GM18508 (cell line): ENCODE measurements around the gene LYVE1.
"Not testable (repeated sequence)": the region's sequence is repeated elsewhere in the genome, so short reads cannot be mapped to it uniquely, and the experiment has no call there.

Source experiments
- ATAC-seq: cut with Tn5 transposase; IDR thresholded peaks from one replicate; pipeline ENCODE4 v1.9.1; 2021; ENCODE audit warnings: moderate number of reproducible peaks; ENCODE audit not compliant: insufficient read depth, unreplicated experiment

LYVE1 gene, protein sequence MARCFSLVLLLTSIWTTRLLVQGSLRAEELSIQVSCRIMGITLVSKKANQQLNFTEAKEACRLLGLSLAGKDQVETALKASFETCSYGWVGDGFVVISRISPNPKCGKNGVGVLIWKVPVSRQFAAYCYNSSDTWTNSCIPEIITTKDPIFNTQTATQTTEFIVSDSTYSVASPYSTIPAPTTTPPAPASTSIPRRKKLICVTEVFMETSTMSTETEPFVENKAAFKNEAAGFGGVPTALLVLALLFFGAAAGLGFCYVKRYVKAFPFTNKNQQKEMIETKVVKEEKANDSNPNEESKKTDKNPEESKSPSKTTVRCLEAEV

DNA sequence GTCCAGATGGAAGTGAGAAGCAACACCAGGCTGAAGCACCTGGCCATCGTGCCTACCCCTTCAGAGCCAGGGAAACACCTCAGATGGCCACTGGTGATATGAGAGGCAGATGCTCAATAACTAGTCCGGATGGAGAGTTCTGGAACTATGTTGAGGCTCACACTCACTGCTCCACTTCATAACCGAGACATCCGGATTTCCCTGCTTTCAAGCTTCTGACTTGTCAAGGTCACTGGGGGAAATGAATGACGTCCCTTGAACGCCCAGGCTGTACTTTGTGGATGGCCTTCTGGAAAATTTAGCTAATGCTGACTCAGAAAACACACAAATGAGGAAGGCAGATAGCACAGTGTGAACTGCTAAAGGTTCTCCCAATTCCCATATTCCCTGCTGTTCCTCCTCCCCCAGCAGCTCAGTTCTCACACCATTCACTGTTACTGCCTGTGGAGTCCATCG lies at the start of gene LYVE1:
TSS of gene LYVE1 (minus strand) at position 180 of the 456 bp plus-strand sequence. CDS start at position 47, 133 bp downstream.
- ATAC-seq: no peak

DNA sequence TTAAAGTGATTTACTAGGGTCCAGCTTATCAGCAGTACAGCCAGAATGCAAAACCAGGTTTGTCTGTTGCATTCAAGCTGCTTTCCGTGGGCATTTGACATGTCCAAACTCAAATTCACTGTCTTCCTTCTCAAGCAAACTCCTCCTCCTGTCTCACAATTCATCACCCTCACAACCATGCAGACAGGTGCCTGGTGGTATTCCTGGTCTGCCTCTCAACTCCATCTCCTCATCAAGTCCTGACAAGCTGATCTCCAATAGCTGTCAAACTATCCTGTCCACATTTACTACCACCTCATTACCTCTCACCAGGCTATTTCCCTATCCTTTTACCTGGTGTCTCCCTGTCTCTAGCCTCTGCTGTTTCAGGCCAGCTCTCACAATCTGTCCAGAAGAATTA lies 49.1 kb upstream of the LYVE1 start:
- ATAC-seq: no peak

DNA sequence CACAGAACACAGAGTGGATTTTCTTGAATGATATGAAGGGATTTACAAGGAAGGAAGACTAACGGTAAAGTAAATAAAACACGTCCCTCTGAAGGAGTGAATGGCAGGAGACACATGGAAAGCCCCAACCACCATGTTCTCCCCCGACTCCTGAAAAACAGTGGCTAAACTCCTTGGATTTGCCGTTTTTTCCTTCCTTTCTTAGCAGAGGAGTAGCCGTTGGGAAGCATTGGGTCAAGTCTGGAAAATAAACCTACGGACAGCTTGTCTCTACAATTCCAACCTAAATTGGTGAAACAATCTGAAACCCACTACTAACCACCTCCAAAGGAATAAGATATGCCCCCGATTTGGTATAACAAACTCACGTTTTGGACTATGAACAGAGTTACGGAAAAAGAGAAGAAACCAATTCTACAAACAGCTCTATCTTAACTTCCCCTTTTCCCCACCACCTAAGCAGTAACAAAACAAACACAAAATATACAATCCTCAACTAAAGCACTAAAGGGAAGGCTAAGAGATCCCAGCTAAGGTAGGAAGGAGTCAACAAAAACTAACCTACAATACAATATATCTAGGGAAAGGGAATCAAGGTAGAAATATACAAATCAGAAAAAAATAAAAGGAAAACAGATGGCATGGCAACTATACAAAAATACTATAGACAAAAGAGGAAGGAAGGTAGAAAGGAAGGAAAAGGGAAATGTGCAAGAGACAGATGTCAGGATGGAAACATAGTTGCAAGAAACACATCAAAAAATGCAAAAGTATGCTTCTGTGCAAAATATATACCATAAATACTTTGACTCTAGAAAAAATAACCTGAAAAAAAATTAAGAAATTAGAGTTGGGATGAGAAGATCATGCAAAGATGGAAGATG lies 43.8 kb upstream of the LYVE1 start:
- no peak for ATAC-seq

DNA sequence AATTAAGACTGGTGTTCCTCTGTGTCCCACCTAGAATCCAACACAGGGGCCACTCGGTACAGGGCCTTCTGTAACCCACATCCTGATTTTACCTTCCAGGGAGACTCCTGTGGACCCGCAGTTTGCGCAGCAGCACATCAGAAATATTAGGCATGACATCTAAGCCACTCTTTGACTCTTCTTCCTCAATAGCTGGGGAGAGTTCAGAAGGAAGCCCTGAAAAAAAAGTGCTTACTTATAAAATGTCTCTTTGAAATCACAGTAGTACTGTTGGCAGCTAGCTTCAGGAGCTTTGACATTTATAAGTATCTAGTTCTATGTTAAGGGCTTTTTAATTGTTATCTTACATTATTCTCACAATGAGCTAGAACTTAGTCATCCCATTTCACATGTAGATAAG lies 41.2 kb upstream of the LYVE1 start:
- ATAC-seq: no peak

DNA sequence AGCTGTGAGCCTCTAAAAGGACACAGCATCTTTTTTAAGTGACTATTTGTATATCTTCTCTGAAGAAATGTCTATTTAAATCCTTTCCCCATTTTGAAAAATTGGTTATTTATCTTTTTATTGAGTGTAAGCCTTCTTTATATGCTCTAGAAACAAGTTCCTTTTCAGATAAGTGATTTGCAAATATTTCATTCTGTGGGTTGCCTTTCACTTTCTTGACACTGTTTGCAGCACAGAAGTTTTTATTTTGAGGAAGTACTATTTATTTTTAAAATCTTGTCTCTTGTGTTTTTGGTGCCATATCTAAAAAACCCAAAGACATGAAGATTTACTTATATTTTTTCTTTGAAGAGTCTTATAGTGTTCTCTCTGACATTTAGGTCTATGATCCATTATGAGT lies 40.1 kb upstream of the LYVE1 start:
- no peak for ATAC-seq

DNA sequence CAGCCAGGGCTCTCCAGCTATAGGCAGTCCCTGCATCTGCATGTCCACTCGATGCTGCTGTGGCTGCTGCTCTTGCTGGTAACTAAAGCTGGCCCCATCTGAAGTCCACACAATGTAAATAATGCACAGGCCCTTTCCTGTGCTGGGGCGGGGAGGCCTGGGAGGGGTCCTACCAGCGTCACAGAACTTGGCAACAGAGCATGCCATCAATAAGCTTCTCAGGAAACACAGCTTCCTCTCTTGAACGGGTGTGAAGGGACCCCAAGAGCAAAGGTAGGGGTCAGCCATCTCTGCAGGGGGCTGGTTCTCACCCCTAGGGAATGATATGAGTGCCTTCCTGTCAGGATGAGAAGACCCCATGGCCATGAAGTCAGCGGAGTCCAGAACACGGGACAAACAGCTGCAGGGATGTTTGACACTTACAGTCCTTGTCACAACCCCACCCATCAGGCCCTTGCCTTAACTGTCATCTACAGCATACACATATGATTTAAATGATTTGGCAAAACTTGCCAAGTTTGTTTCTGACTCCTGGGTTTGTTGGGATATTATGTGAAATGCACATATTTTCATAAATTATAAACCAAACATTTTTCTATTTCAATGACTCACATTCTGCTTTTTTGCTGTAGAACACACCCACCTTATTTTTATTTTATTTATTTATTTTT lies 39.1 kb upstream of the LYVE1 start:
- ATAC-seq: no peak

DNA sequence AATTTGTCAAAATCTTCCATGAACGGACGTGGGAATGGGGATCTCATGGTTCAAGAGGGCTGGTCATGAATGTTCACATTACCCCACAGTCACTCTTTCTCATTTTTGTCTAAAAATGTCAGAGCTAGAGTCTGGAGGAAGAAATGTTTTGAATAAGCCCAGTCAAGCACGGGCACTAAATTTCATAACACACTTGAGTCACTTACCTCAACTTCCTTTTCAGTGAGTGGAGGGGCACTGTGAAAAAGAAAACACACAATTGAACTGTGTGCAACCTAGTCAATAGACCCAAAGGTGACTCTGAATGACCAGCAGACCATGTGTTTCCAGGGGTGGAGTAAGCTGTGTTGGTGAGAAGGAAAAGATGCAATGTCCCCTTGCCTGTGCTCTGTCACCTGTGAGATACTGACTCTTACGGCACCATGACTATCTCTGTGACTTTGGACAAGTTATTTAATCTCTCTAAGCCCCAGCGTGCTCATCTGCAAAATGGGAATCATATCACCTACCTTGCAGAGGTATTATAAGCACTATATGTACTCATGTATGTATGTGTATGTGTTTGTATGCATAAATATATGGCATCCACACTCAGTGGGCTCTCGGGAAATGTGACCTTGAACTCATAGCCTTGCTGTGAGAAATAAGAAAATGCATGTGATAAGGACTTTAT lies 38.2 kb upstream of the LYVE1 start:
- no peak for ATAC-seq

DNA sequence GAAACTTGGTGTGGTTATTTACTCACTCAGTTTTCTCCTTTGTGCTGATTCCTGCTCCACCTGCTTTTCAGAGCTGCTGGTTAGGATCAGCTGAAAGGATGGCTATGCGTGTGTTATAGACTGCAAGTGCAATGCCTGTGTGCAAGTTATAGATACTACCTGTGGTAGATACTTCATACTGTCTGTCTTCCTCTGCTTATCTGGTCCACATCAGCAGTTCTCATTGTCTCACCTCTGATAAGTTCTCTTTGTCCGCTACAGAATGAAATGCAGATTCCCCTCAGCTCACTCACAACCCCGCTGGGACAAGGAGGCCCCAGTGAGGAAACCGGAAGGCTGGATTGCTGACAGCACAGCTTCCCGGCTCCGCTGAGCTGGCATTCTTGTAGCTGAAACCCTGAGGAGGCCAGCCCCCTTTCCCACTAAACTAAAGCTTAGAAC lies 37.5 kb upstream of the LYVE1 start:
- ATAC-seq: no peak

DNA sequence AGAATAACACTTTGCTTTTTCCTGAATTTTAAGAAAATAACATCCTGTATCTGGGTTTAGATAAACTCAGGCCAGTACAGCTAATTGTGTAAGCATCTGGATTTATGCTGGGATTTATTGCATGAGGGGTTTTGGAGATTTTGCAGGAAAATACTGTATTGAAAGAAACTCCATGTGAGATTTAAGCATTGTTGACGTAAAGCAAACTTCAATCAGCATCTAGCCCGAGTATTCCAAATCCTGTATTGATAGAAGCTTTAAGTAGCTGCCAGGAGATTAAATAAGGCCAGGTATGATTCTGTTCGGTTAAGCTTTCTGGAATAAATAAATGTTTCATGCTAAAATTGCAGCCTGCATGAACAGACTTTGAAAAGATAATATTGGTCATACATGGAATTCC lies 36.3 kb upstream of the LYVE1 start:
- no peak for ATAC-seq

DNA sequence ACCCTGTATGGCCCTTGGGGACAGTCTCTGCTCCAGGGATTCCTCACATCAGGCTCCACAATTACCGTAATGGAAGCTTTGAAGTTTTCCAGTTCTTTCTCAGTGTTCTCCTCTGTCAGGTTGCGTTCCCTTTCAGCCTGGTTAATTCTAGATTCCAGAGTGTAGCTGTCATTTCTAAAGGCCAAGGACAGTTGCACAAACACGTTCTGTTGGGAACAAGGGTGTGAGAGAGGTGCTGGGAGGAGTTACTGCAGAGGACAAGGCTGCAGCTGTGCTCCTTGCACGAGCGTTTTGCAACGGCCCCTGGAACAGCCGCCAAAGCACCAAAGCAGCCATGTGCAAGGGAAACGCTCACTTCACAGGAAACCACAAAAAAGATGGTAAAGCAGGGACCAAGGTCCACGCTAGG lies 35.9 kb upstream of the LYVE1 start:
- ATAC-seq: no peak

DNA sequence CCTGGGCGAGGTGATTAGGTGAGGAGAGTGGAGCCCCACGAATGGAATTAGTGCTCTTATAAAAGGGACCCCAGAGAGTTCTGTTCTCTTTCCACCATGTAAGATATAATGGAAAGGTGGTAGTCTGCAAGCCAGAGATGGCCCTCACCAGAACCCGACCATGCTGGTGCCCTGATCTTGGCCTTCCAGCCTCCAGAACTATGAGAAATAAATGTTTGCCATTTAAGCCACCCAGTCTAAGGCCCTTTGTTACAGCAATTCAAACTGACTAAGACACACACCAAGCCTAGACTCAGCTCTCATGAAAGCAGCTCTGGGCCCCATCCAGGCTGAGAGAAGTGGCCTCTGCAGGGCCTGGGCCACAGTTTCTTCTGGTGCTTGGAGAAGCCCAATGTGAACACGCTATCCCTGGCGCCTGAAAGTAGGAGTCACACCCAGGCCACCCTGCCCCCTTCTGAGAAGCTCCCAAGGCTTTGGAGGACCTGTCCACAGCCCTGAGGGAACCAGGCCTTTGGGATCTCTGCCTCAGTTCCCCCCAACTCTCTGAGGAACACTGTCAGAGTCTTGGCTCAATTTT lies 35.3 kb upstream of the LYVE1 start:
- no peak for ATAC-seq

DNA sequence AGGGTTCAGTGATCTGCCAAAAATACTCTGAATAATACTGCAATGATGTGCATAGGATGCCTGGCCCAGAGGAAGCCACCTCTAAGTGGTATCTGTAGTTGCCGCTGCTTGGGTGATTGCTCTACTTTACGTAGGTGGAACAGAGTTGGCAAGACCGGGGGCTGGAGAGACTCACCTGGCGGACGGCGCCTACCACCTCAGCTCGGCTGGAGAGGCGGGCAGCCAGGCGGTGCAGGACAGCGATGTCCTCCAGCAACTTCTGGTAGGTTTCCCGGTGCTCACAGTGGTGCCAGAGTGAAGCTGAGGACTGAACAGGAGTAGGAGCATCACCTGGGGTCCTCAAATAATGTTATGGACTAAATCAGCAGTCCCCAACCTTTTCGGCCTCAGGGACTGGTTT lies 34.5 kb upstream of the LYVE1 start:
- no peak for ATAC-seq

DNA sequence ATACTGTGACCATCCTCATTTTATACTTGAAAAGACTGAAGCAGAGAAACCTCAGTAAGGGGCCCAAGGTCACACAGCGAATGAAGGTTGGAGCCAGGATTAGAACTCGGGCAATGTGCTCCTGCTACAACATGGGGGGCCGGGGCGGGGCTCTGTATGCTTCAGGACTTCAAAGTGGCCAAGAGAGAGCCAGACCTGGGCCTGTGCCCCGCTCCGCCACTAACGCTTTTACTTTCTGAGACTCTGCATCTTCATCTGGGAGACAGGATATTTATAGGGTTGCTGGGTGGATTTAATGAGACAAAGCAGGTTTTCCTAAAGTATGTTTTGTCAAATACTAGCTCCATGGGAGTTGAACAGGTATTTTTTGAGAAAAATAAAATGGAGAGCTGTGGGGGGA lies 33.9 kb upstream of the LYVE1 start:
- no peak for ATAC-seq

DNA sequence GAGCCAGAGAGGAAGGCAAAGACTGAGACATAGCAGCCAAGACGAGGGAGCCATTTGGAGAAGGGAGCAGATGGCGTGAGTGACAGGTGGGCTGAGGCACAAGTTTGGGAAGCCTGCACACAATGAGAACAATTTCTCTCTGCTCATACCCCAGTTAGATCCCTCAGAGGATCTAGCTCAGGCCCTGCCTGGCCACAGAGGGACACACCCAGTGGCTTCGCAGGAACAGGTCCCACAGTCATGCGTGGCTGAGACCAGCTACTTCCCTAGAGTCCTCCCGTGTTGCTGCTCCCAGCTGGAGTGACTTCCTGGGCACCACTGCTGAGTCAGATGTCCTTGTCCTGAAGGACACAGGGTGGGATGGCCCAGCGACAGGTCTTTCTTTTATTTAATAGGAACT lies 33.4 kb upstream of the LYVE1 start:
- no peak for ATAC-seq

DNA sequence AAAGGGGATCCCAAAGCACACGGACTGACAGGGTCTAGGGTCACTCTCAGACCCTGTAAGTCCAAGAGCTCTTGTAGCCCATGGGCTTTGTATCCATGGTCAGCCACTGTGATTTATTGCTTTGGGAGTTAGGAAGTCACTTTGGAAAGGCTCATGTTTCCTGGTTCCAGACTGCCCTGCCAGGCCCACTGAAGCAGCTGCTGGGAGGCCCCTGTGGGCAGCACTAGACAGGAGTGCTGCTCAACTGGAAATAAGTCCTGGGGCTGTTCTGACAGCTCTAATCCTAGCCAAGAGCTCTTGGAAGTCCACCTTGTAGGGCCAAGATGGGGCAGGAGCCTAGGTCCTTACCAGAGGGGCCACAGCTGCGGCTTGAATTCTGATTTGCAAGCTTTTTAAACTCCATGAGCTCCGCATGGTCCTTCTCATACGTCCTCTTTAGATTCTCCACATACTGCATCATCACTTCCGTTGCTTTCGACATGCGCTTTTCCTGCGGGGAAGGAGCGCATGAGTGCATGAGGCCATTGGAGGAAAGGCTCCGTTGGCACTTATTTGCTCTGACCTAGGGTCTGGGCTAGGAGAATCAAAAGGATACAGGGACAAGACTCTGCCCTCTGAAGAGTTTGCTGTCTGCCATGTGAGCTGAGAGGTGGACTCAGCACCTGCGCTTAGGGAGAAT lies 32.2 kb upstream of the LYVE1 start:
- no peak for ATAC-seq

DNA sequence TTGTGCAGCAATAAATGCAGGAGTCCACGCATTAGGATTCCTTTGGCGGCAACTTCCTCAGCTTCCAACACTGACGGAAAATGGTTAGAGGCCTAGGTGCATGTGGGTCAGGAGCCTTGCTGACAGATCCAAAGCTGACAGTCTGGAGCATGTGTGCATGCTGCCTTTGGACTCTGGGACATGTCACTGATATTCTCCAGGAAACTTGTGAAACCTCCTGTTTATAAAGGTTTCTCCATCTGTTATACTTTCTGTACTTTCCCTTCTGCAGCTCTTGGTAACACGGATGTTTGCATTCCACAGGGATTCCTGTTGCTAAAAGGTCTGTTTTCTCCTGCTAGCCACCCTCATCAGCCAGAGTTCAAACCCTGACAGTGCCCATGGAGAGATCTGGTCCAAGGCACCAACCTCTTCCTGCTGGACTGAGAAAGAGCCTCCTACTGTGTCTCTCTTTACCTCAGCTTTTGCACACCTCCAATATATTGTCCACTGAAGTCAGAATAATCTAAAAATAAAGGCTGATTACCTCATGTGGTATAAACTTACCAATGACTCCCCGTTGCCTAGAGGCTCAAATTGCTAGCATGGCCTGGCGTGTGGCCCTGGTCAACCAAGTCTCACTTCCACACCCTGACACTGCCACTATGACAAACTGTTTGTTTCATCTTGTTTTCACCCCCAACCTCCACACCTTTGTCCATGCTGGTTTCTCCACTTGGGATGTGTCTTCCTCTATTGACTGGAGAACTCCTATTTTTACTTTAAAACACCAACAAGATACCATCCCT lies 31.1 kb upstream of the LYVE1 start:
- ATAC-seq: no peak

DNA sequence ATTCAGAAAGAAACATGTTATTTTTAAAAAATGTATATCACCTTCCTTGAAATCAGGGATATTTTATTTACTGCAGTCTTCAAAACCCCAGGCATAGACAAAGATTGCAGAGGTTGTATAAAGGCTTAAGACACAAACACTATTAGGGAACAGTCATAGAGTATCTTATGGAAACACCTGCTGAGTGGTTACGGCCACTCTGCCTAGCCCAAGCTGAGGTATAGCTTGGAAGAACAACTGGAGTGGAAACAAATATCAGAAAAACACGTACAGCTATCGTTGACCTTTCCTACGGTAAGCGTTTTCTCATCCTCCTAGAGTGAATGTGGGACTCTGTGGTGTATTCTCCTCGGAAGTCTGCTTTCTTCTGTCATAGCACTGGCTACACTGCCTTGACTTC lies 30.4 kb upstream of the LYVE1 start:
- no peak for ATAC-seq

DNA sequence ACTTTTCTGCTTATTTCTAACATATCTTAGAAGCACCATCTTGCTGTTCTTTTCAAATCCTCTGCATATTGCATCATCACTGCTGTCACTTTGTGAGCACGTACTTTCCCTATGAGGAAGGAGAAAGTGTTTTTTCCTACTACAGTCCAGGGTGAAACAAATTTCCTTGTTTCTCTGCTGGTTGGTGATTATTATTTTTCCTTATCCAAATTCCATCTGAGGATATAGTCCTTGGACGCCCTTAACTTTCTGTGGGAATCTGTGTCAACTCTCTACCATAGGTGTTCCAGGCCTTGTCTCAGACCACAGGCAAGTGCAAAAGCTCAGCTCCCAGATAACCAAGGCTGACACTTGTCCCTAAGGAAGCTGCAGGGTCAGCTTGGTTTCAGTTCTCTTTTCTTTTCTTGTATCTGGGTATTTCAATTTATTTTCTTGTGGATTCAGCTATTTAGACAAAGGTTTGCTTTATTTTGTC lies 29.4 kb upstream of the LYVE1 start:
- no peak for ATAC-seq

DNA sequence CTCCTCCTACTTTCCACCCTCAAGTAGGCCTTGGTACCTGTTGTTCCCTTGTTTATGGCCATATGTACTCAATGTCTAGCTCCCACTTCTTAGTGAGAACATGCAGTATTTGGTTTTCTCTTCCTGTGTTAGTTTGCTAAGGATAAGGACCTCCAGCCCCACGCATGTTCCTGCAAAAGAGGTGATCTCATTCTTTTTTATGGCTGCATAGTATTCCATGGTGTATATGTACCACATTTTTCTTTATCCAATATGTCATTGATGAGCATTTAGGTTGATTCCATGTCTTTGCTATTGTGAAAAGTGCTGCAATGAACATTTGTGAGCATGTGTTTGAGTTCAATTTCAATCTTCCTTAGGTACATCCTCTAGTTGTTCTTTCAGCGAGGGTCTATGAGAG lies 27.4 kb upstream of the LYVE1 start:
- not testable (repeated sequence) for ATAC-seq
